NCI-H1694 treated with DMSO at 0.1 percent for 48 hours (cell line): ENCODE data around the gene CRB1.
"Not testable (repeated sequence)": the region's sequence is repeated elsewhere in the genome, so short reads cannot be mapped to it uniquely, and the experiment has no call there.

Experiments used
- DNase-seq: peaks from one replicate; lab custom pipeline; 2025; lab: John Stamatoyannopoulos, UW

CRB1 gene

DNA sequence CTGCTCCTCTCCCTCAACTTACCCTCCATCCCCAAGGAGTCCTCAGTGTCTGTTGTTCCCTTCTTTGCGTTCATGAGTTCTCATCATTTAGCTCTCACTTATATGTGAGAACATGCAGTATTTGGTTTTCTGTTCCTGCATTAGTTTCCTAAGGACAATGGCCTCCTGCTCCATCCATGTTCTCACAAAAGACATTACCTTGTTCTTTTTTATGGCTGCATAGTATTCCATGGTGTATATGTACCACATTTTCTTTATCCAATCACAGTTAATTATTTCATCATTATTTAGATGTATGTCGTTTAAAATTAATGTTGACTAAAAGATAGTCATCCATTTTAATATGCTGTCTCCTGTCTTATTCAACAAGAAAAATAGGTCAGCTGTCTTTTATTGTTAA, 134.1 kb downstream of the CRB1 start:
- no peak for DNase-seq

DNA sequence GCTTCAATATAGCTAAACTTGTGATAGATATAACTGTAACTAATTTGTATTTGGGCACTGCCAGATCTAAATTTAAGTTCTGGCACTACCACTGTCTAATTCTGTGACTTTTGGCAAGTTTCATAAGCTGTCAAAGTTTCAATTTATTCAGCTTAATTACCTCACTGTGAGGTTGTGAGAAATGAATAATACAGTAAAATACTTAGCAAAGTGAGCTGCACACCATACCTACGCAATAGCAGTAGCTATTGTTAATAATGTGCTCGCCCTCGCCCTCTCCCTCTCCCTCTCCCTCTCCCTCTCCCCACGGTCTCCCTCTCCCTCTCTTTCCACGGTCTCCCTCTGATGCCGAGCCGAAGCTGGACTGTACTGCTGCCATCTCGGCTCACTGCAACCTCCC, 136.7 kb downstream of the CRB1 start:
- not testable (repeated sequence) for DNase-seq

DNA sequence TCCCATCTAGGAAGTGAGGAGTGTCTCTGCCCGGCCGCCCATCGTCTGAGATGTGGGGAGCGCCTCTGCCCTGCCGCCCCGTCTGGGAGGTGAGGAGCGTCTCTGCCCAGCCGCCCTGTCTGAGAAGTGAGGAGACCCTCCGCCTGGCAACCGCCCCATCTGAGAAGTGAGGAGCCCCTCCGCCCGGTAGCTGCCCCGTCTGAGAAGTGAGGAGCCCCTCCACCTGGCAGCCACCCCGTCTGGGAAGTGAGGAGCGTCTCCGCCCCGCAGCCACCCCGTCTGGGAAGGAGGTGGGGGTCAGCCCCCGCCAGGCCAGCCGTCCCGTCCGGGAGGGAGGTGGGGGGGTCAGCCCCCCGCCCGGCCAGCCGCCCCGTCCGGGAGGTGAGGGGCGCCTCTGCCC, 137.6 kb downstream of the CRB1 start:
- DNase-seq, result not testable (repeated sequence)

DNA sequence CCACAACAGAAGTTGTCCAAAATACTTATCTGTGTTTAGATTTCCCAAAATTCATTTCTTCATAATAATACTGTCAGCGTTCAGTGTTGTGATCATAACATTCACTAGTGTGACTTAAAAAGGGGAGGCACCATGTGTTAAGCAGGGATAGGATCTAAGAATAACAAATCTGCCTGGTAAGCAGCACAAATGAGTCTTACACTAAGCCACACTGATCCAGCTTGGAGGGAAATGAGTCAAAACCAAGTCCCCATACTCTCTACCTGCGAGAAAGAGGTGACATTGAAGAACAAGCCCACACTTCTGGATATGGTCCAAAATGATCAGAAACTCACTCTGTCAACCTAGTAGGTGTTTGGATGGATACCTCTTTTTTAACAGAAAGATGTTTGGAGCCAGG, 145.5 kb downstream of the CRB1 start:
- no peak for DNase-seq

DNA sequence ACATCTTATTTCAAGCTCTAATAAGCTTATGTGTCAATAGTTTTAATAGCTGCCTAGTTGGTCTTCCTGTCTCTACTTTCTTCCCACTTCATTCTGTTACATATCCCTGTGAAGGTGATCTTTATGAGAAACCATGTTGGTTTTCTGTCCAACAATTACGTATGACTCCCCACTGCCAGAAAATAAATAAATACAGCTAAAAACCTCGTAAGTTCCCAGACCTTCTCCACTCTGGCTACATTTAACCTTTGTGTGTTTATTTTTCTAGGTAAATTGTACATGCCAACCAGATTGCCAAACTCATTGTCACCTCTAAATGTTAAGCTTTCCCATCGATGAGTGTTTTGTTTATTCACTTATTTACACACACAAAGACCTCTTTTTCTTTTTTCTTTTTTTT, 147.2 kb downstream of the CRB1 start:
- DNase-seq, result no peak

DNA sequence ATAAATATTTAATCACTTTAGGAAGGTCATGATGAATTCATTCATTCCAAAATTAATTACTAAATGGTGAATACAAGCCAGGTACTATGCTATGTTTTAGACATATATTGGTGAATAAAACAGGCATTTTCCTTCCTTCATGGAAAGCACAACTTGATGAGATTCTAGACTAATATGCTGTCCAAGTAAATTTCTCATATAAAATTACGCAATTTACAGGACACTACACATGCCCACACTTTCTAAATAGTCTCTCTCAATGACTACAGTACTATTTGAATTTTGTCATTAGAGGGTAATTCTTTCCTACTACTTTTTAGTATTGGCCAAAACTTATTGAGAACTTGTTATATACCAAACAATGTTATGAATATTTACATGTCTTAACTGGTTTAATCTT, 150.6 kb downstream of the CRB1 start:
- DNase-seq, result no peak

DNA sequence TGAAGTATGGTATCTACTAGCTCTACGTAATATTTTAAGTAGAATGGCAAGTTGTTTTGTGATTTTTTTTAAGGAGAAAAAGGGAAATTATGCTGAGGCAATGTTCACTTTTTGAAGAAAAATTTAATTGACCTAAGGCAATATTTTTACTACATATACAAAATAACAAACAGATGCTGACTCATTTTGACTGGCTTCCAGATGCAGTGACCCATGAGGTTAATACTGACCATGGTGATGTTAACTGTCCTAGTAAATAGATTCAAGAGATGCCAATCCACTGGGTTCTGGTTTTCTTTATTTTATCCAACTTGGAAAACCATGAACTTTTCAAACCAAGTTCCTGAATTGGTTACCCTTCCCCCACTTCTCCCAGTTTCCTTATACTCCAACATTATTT, 154.9 kb downstream of the CRB1 start:
- DNase-seq, result no peak

DNA sequence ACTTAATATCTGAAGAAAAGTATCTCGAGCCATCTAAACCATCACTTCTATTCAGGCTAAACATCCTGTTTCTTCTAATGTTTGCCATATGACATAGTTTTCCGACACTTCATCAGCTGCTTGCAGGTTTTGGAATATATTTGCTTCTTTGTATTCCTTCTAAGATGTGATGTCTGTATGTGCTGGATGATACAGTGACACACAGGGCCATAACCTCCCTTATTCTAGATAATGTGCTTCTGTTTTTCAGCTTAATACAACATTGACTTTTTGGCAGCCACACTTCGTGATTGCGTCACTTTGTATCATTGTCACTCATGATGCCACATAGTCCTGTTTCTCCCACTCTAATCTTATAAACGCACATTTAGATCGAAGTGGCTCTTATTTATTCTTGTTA, 156.3 kb downstream of the CRB1 start:
- no peak for DNase-seq

DNA sequence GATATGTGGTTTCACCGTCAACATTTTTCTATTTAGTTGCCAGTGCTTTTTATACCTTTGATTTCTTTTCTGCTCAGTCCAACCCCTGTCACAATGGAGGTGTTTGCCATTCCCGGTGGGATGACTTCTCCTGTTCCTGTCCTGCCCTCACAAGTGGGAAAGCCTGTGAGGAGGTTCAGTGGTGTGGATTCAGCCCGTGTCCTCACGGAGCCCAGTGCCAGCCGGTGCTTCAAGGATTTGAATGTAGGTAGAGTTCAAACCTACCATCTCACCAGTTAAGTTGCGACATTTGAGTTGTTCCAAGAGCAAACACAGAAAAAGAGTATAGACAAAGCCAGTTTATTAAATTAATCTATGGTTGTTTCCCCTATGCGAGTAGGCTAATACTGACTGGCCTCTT, 161.3 kb downstream of the CRB1 start:
- DNase-seq, result no peak

DNA sequence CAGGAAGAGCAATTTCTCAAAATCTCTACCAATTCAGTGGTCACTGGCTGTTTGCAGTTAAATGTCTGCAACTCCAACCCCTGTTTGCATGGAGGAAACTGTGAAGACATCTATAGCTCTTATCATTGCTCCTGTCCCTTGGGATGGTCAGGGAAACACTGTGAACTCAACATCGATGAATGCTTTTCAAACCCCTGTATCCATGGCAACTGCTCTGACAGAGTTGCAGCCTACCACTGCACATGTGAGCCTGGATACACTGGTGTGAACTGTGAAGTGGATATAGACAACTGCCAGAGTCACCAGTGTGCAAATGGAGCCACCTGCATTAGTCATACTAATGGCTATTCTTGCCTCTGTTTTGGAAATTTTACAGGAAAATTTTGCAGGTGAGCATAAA, 167.2 kb downstream of the CRB1 start:
- no peak for DNase-seq

DNA sequence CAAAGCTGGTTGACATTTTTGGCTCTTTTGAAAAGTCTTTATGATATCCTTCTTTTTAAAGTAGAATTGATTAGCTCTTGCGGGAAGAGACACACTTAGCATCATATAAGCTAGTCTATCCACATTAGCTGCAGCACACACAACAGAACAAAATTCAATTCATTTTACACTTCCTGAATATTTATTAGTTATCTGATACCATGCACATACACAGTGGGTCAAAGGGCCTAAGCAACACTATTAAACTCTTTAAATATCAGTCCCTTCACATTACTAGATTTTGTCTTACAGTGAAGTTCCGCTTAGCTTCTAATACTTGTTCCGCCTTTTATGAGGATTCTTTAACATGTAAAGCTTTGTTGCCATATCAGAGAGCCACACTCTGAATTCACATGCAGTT, 169.5 kb downstream of the CRB1 start:
- DNase-seq, result no peak

DNA sequence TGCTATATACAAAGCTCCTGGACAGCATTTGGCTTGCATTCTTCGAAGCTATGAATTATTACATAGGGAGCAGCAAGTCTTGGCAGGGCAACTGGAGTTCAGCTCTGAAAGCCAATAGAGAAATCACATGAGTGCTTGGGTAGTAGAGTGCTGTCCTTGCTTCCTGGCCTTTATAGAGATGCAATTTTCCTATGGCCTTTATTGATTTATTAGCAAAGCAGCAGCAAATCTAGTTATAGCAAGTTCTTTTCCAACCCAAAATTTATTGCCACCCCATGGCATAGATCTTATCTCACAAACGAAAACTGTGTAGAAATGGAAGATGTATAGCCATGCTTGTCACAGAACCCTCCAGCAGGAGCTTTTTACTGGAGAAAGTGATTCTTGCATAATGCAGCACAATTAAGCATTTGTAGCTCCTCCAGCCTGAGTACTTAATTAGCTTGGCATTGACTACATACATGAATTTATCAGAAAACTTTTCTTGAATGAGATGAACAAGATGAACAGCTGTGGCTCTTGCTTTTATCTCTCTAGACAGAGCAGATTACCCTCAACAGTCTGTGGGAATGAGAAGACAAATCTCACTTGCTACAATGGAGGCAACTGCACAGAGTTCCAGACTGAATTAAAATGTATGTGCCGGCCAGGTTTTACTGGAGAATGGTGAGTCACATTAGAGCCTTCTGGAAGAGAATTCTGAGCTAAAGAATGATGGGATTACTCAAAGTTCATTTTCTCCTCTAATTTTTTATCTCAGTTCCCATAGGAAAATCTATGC, 170.1 kb downstream of the CRB1 start:
- DNase-seq, result no peak

DNA sequence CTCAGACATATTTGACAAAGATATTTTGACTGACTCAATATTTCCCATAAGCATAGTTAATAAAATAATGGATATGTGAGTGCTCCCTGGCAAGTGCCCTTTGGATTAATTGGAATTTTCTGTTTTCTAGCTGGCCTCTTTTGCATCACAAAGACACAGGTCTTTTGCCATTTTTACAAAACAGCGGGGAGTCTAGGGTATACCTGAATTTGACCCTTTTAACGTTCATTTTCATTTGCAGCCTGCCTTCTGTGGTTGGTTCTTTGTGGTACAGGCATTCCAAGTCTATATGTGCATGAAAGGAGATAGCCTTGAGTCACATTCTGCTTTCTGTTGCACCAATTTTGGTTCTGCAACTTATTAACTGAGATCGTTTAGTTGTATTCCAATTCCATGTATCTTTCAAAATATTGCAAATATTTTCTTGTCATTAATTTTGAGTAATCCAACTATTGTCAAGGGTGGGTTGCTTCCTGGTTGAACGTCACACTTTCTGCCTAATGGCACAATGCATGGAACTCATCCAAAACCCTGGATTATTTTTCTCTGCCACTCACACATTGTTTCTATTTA, 171.7 kb downstream of the CRB1 start:
- DNase-seq, result no peak

DNA sequence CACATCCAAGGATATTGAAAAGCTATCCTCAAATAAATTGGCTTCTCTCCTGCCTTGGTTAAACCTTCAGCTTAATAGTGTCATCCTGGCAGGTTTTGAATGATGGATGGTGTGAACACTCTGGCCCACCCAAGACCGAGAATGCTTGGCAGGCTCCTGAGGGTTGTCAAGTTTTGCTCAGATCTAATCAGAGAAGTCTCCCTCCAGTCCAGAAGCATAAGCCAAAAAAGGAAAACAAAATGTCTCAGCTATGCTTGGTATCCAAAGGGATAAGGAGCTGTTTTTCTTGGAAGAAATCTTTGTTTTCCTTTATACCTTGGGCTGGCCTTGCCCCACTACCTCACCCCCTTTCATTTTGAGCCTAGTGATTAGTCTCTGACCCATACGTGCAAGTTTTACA, 172.7 kb downstream of the CRB1 start:
- no peak for DNase-seq

DNA sequence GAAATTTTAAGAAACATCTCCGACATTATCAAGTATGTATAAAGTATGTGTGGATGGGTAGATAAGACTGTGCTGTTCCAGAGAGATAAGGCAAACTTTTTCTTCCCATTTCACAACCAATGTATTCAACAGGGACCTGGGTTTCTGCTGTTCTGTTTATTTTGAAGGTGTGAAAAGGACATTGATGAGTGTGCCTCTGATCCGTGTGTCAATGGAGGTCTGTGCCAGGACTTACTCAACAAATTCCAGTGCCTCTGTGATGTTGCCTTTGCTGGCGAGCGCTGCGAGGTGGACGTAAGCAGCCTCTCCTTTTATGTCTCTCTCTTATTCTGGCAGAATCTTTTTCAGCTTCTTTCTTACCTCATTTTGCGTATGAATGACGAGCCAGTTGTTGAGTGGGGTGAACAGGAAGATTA, 174.0 kb downstream of the CRB1 start:
- no peak for DNase-seq

DNA sequence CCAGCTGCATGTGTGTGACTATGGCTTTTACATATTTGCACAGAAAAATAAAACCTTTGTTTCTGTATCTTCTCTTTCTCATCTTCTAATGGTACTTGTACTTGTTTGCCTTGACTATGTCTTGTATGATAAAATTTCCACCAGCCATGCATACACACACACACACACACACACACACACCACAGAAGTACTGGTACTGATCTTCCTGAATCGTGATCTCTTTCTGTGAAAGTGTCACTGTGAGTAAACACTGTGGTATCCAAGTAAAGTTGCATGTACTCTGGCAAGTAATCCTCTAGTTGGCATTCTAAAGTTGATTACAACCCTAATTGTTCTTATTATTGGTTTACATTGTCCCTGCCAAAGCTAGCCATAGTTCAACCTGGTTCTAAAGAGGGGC, 176.7 kb downstream of the CRB1 start:
- no peak for DNase-seq

DNA sequence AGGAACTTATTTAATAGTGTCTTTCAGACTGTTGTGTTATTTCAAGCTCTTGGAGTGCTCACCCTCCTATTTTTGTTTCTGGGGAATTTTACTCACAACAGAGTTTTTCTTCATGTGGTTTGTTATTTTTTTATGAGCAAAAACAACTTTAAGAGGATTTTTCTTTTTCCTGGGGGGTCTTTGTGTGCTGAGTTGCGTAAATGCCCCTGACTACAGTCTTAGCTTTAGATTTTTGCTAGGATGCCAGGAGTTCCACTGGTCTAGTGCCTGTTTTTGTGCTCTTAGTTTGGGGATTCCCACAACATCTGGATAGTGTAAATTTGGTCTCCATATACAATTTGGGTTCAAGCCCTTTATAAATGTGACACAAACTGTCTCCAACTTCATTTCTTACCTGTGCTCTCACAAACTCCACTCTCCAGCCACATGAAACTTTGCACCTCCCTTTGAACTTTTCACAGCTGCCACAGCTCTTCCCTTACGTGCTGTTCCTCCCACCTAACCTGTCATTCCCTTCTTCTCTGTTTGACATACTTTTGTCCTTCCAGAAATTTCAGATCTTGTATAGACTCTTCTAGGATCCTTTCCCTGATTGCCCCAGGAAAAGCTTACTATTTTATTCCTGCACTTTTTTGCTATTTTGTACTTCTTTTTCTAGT, 180.2 kb downstream of the CRB1 start:
- no peak for DNase-seq

DNA sequence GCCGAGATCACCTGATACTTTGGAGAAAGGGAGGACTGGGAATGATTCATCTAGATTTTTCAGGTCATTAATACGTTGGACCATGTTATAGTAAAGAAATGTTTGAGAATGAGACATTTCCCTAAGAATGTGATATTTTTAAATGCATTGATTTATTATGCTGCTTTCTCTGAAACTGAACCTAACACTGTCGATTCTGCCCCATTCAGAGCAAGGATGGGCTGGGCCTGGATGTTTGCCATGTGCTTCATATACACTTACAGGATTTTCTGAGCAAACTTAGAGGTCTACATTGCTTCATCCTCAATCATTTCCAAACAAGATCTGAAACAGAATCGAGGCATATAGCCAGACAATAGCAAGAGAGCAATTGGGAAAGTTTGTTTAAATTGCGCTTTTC, 183.3 kb downstream of the CRB1 start:
- DNase-seq, result no peak

DNA sequence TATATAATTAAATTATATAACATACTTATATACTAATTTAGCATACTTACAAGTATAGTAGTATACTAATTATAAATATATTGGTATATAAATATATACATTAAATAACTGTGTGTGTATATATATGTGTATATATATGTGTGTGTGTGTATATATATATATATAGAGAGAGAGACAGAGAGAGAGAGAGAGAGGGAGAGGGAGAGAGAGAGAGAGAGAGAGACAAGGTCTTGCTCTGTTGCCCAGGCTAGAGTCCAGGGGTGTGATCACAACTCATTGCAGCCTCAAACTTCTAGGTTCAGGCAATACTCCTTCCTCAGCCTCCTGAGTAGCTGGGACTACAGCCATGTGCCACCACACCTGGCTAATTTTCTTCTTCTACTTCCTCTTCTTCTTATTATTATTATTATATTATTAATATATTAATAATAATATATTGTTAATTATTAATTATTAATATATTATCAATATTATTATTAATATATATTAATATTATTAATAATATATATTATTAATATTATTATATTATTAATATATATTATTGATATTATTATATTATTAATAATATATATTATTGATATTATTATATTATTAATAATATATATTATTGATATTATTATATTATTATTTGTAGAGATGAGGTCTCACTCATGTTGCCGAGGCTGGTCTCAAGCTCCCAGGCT, 185.5 kb downstream of the CRB1 start:
- no peak for DNase-seq

DNA sequence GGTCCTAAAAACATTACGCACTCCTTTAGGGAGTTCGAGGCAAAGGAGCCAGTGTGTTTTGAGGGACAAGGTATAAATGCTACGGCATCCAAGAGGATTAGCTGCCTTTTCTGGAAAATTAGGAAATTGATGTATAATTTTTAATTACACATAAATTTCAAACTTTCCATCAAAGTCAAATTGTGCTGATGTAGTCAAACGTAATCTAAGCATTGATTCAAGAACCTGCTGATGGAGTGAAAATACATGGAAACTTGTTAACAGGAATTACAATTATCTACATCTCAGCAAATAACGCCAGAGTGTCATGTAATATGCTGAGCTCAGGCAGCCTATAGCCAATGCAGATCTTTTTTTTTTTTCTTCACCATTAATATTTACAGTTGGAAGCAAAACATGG, 194.5 kb downstream of the CRB1 start:
- no peak for DNase-seq

DNA sequence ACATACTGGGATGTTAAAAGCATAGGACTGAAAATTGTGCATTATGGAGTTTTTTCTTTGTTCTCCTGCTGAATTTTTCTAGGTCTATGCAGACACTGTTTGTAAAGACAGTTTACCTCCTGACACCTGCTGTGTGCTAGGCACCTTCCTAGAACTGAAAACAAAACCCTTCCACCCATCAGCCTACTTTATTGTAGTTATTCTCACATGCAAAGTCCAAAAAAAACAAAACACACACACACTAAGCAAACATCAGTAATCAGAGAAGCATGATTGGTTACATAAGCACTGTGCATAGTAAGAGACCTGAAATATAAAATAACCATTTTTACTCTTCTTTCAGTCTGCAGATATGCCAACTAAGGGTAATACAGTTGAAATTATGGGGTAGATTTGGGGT, 195.1 kb downstream of the CRB1 start:
- no peak for DNase-seq

DNA sequence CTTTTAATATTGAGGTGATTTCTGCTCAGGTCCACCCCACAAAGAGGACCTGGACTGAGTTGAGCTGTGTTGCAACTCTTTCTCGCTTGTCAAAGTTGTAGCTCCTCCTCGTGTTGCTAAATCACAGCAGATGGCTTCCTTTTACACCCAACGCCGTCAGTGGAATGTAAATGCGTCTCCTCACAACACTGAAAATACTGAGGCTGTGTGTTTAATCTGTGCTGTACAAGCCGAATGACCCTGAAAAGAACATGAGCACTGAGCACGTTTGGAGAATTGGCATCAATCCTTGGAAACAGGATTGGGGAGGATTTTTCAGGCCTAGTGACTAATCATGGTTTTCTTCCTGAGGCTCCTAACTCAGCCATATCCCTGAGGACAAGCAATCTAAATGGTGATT, 196.0 kb downstream of the CRB1 start:
- DNase-seq, result no peak
